ENCODE results near the gene LSS.

The LSS gene

GRCh38 chr21:46228345-46229051 is at the start of gene LSS:
Gene LSS, minus strand, starts transcription at chr21:46228774. Its CDS starts 29 bp downstream, at chr21:46228745.
- peak; percentile 100 for DNase-seq (ENCODE audit: low spot score)

- no peak for DNase-seq (ENCODE audit: low spot score)
Measured at GRCh38 chr21:46274797-46275390, 46.3 kb upstream of the LSS start.

GRCh38 chr21:46273341-46273740 is 44.8 kb upstream of the LSS start:
- no peak for DNase-seq (ENCODE audit: low spot score)

- no peak for DNase-seq (ENCODE audit: low spot score)
Measured at GRCh38 chr21:46269466-46269865, 40.9 kb upstream of the LSS start.

- DNase-seq (ENCODE audit: low spot score), result no peak
Measured at GRCh38 chr21:46268371-46268770, 39.8 kb upstream of the LSS start.

- DNase-seq (ENCODE audit: low spot score), result no peak
Measured at GRCh38 chr21:46266946-46267345, 38.4 kb upstream of the LSS start.

GRCh38 chr21:46265736-46266525 is 37.4 kb upstream of the LSS start:
- no peak for DNase-seq (ENCODE audit: low spot score)

- no peak for DNase-seq (ENCODE audit: low spot score)
Measured at GRCh38 chr21:46264690-46265144, 36.1 kb upstream of the LSS start.

GRCh38 chr21:46264046-46264689 is 35.6 kb upstream of the LSS start:
- DNase-seq (ENCODE audit: low spot score), result no peak

- DNase-seq (ENCODE audit: low spot score), result no peak
Measured at GRCh38 chr21:46256501-46256994, 28.0 kb upstream of the LSS start.

- no peak for DNase-seq (ENCODE audit: low spot score)
Measured at GRCh38 chr21:46255758-46256337, 27.3 kb upstream of the LSS start.

- DNase-seq (ENCODE audit: low spot score), result no peak
Measured at GRCh38 chr21:46255166-46255565, 26.6 kb upstream of the LSS start.

- DNase-seq (ENCODE audit: low spot score), result no peak
Measured at GRCh38 chr21:46254208-46254975, 25.8 kb upstream of the LSS start.

- DNase-seq (ENCODE audit: low spot score), result no peak
Measured at GRCh38 chr21:46253610-46254124, 25.1 kb upstream of the LSS start.

- no peak for DNase-seq (ENCODE audit: low spot score)
Measured at GRCh38 chr21:46252840-46253239, 24.3 kb upstream of the LSS start.

GRCh38 chr21:46250146-46250725 is 21.7 kb upstream of the LSS start:
- no peak for DNase-seq (ENCODE audit: low spot score)

- no peak for DNase-seq (ENCODE audit: low spot score)
Measured at GRCh38 chr21:46248827-46249226, 20.3 kb upstream of the LSS start.

- DNase-seq (ENCODE audit: low spot score), result no peak
Measured at GRCh38 chr21:46248422-46248782, 19.8 kb upstream of the LSS start.

GRCh38 chr21:46247699-46248421 is 19.3 kb upstream of the LSS start:
- no peak for DNase-seq (ENCODE audit: low spot score)

- no peak for DNase-seq (ENCODE audit: low spot score)
Measured at GRCh38 chr21:46246345-46246744, 17.8 kb upstream of the LSS start.
